Activated CD8-positive, alpha-beta T cell treated with anti-CD3 and anti-CD28 coated beads for 36 hours (primary cell): ENCODE measurements around the gene AGT. TPM values are rescaled to one million over a fixed set of nuclear protein-coding genes. Genes with fewer than 3 reads are reported as not detected.

Experiments used
- ATAC-seq: fragments of 200-7000 bp; cut with Tn5 transposase; one replicate; pipeline ENCODE4 v1.10.0; 2021; ENCODE audit warnings: mild to moderate bottlenecking, moderate library complexity
- CTCF ChIA-PET: fragments of 350-600 bp; sonication (Branson Sonifier 250); formaldehyde crosslinking; loops from one replicate; lab custom pipeline; 2021; ENCODE audit warnings: antibody characterized with exemption; lab: Charles Lee
- POLR2A ChIA-PET: fragments of 350-600 bp; sonication (Branson Sonifier 250); formaldehyde crosslinking; loops from one replicate; lab custom pipeline; 2021; ENCODE audit warnings: antibody characterized with exemption; lab: Charles Lee
- DNase-seq: peaks from one replicate; pipeline ENCODE4 v3.0.0-alpha.2; 2020
- H3K27ac Mint-ChIP-seq: one replicate; pipeline ENCODE4 v1.8.0; 2021; ENCODE audit warnings: mild to moderate bottlenecking, mixed read lengths
- H3K27me3 Mint-ChIP-seq: one replicate; pipeline ENCODE4 v1.8.0; 2021; ENCODE audit warnings: mixed read lengths
- H3K36me3 Mint-ChIP-seq: one replicate; pipeline ENCODE4 v1.8.0; 2021; ENCODE audit warnings: low read depth, mixed read lengths
- H3K4me1 Mint-ChIP-seq: one replicate; pipeline ENCODE4 v1.8.0; 2021; ENCODE audit warnings: low read depth, mixed read lengths
- H3K4me3 Mint-ChIP-seq: one replicate; pipeline ENCODE4 v1.8.0; 2021; ENCODE audit warnings: mild to moderate bottlenecking, moderate library complexity, mixed read lengths
- H3K9me3 Mint-ChIP-seq: one replicate; pipeline ENCODE4 v1.8.0; 2021; ENCODE audit warnings: mixed read lengths
- CTCF ChIP-seq: fragments of 200-600 bp; IDR thresholded peaks from one replicate; pipeline ENCODE4 v1.8.0; 2022; ENCODE audit warnings: antibody characterized with exemption, mild to moderate bottlenecking
- intact Hi-C: fragments of 100-400 bp; cut with micrococcal nuclease; formaldehyde crosslinking; loops from one replicate; pipeline ENCODE4 v1.10.0; 2022
- total RNA-seq, 2 experiments: library from RNA; stranded (reverse); gene quantifications; one replicate each; pipeline ENCODE4 v1.2.3, GENCODE V29; 2021

The AGT gene
- total RNA-seq, 2 experiments from 2014 or later = not detected

GRCh38 chr1:230715510-230715909 is 1.6 kb upstream of the AGT start:
- Mint-ChIP-seq H3K27ac (no peak overlapping the region), H3K9me3 (peaks cover 5% of the 10 kb centered on the region), H3K36me3 (no peaks in the 10 kb centered on the region), H3K4me3 (no peak overlapping the region), H3K27me3 (peaks cover 8% of the 10 kb centered on the region), H3K4me1 (no peaks in the 10 kb centered on the region)
- ATAC-seq = no peak
- ChIA-PET CTCF (no interaction called here), POLR2A (no interaction called here)
- intact Hi-C loops = no loop called here
- no peak for TF ChIP-seq CTCF
- no peak for DNase-seq

- ATAC-seq (no peak), DNase-seq (no peak)
- Mint-ChIP-seq H3K4me3 (no peak overlapping the region), H3K9me3 (peaks cover 5% of the 10 kb centered on the region), H3K27ac (no peak overlapping the region), H3K36me3 (no peaks in the 10 kb centered on the region), H3K27me3 (peaks cover 8% of the 10 kb centered on the region), H3K4me1 (no peaks in the 10 kb centered on the region)
- ChIA-PET CTCF (no interaction called here), POLR2A (no interaction called here)
- no peak for TF ChIP-seq CTCF
- intact Hi-C loops = no loop called here
Observed at GRCh38 chr1:230713547-230713914, 391 bp downstream of the AGT start.

GRCh38 chr1:230713138-230713537 is 784 bp downstream of the AGT start:
- Mint-ChIP-seq H3K27me3 (peaks cover 8% of the 10 kb centered on the region), H3K9me3 (peaks cover 5% of the 10 kb centered on the region)

GRCh38 chr1:230712470-230712942 is 1.4 kb downstream of the AGT start:
- POLR2A ChIA-PET = no interaction called here
- intact Hi-C loops = no loop called here
- TF ChIP-seq CTCF = no peak
- Mint-ChIP-seq H3K4me3 (no peak overlapping the region), H3K4me1 (peaks cover 3% of the 10 kb centered on the region), H3K36me3 (no peaks in the 10 kb centered on the region), H3K27me3 (peaks cover 11% of the 10 kb centered on the region), H3K9me3 (peaks cover 5% of the 10 kb centered on the region), H3K27ac (no peak overlapping the region)
- CTCF ChIA-PET = no interaction called here
- DNase-seq (no peak), ATAC-seq (no peak)

More at GRCh38 chr1:230713138-230713537, 784 bp downstream of the AGT start:
- TF ChIP-seq CTCF = no peak
- ChIA-PET POLR2A (no interaction called here), CTCF (no interaction called here)
- DNase-seq (no peak), ATAC-seq (no peak)
- no peaks in the 10 kb centered on the region for H3K36me3 Mint-ChIP-seq
- H3K4me3 Mint-ChIP-seq = no peak overlapping the region
- intact Hi-C loops = no loop called here
- no peak overlapping the region for H3K27ac Mint-ChIP-seq
- no peaks in the 10 kb centered on the region for H3K4me1 Mint-ChIP-seq

GRCh38 chr1:230711245-230711644 is 2.7 kb downstream of the AGT start:
- Mint-ChIP-seq H3K27me3 (peaks cover 8% of the 10 kb centered on the region), H3K4me3 (no peak overlapping the region), H3K36me3 (no peaks in the 10 kb centered on the region), H3K27ac (no peak overlapping the region), H3K9me3 (no peaks in the 10 kb centered on the region), H3K4me1 (peaks cover 3% of the 10 kb centered on the region)
- no peak for TF ChIP-seq CTCF
- DNase-seq (no peak), ATAC-seq (no peak)
- intact Hi-C loops = no loop called here
- ChIA-PET CTCF (no interaction called here), POLR2A (no interaction called here)
